Keratinocyte (primary cell): ENCODE results near the gene KCNK5. TPM values are rescaled to one million over a fixed set of nuclear protein-coding genes. Genes with fewer than 3 reads are reported as not detected.

Experiments used
- DNase-seq: peaks from one replicate; pipeline ENCODE4 v3.0.0-alpha.2; 2011; ENCODE audit warnings: low read depth, missing footprints, low spot score
- FAIRE-seq: peaks from 2 replicates; lab custom pipeline; 2011; peaks lifted over from hg19 to GRCh38; lab: Jason Lieb, UNC
- H2AFZ ChIP-seq: 2 replicates; pipeline ENCODE4 v1.6.0; 2012; ENCODE audit warnings: low read length, control low read depth, inconsistent platforms; ENCODE audit not compliant: control insufficient read depth
- H3K27ac ChIP-seq: 2 replicates; pipeline ENCODE4 v1.5.1; 2011; ENCODE audit warnings: low read length; ENCODE audit not compliant: control insufficient read depth, insufficient read depth
- H3K27me3 ChIP-seq: 3 replicates; pipeline ENCODE4 v1.6.0; 2011; ENCODE audit warnings: low read length; ENCODE audit not compliant: control insufficient read depth, insufficient read depth; ENCODE audit errors: extremely low read depth
- H3K36me3 ChIP-seq, 2 experiments: 2 replicates in 1 of 2; 3 replicates in 1 of 2; pipeline ENCODE4 v1.5.1; 2011; ENCODE audit warnings: low read length in 2 of 2, mild to moderate bottlenecking in 1 of 2; ENCODE audit not compliant: control insufficient read depth in 2 of 2, insufficient read depth in 2 of 2; ENCODE audit errors: extremely low read depth in 1 of 2
- H3K4me1 ChIP-seq: 3 replicates; pipeline ENCODE4 v1.5.1; 2011; ENCODE audit warnings: low read length; ENCODE audit not compliant: control insufficient read depth, insufficient read depth; ENCODE audit errors: extremely low read depth
- H3K4me2 ChIP-seq: 3 replicates; pipeline ENCODE4 v1.6.0; 2011; ENCODE audit warnings: low read depth, low read length; ENCODE audit not compliant: control insufficient read depth, insufficient read depth; ENCODE audit errors: extremely low read depth
- H3K4me3 ChIP-seq, 3 experiments: fragments of 200-600 bp in 1 of 3; sonication (generic) in 1 of 3; 2 replicates in 2 of 3; 3 replicates in 1 of 3; pipeline ENCODE4 v1.5.1; 2011 to 2016; ENCODE audit warnings: low read length in 3 of 3, mild to moderate bottlenecking in 3 of 3, control low read depth in 2 of 3, inconsistent platforms in 1 of 3, low read depth in 1 of 3, mixed read lengths in 1 of 3, mixed run types in 1 of 3, moderate library complexity in 1 of 3; ENCODE audit not compliant: control insufficient read depth in 2 of 3, insufficient read depth in 2 of 3; ENCODE audit errors: extremely low read depth in 1 of 3
- H3K79me2 ChIP-seq: 2 replicates; pipeline ENCODE4 v1.6.0; 2012; ENCODE audit warnings: low read length; ENCODE audit not compliant: control insufficient read depth, insufficient read depth
- H3K9ac ChIP-seq: 3 replicates; pipeline ENCODE4 v1.6.0; 2011; ENCODE audit warnings: low read length; ENCODE audit not compliant: control insufficient read depth, insufficient read depth; ENCODE audit errors: extremely low read depth
- H3K9me1 ChIP-seq: 3 replicates; pipeline ENCODE4 v1.6.0; 2011; ENCODE audit warnings: low read length; ENCODE audit not compliant: control insufficient read depth, insufficient read depth; ENCODE audit errors: extremely low read depth
- H3K9me3 ChIP-seq: 2 replicates; pipeline ENCODE4 v1.5.1; 2012; ENCODE audit warnings: low read depth, low read length; ENCODE audit not compliant: control insufficient read depth
- H4K20me1 ChIP-seq: 3 replicates; pipeline ENCODE4 v1.6.0; 2011; ENCODE audit warnings: low read length; ENCODE audit not compliant: control insufficient read depth, insufficient read depth; ENCODE audit errors: extremely low read depth
- EZH2 ChIP-seq: IDR thresholded peaks from one replicate; pipeline ENCODE4 v1.6.1; 2012; ENCODE audit warnings: inconsistent platforms, mild to moderate bottlenecking, low read length, moderate library complexity
- dilution Hi-C: fragments of 300-500 bp; cut with MboI; formaldehyde crosslinking; loops from one replicate; pipeline ENCODE4 v1.7.0; 2020; ENCODE audit warnings: low sequenced_read_pairs; ENCODE audit not compliant: extremely low pct_ligation_motif_present
- polyA plus RNA-seq, 5 experiments: library from polyadenylated mRNA; depleted of rRNA in 3 of 5; stranded (reverse) in 3 of 5; stranded (forward) in 1 of 5; unstranded in 1 of 5; fragments of >200 nt; gene quantifications; 1 replicate in 1 of 5; 2 replicates in 3 of 5; 3 replicates in 1 of 5; pipeline versions ENCODE4 v1.2.1 to v1.2.3, GENCODE V29; 2011 to 2012; ENCODE audit warnings: missing spikeins in 2 of 5, low read depth in 1 of 5, low replicate concordance in 1 of 5
- TF ChIP-seq, protein P1 (sequence below), 3 experiments: IDR thresholded peaks in 1 of 3; conservative IDR thresholded peaks in 1 of 3; optimal IDR thresholded peaks in 1 of 3; 2 replicates in 2 of 3; 3 replicates in 1 of 3; pipeline versions ENCODE3 to v1.5.1; 2011; ENCODE audit warnings: low read length in 3 of 3, mild to moderate bottlenecking in 3 of 3, moderate library complexity in 2 of 3, control low read depth in 1 of 3, inconsistent platforms in 1 of 3; ENCODE audit not compliant: insufficient read depth in 2 of 3; ENCODE audit errors: extremely low read depth in 1 of 3

KCNK5 gene
- polyA plus RNA-seq, 1 donor (not counting 4 experiments of a cell fraction or from before 2014, with no cell fraction given), result not detected

DNA sequence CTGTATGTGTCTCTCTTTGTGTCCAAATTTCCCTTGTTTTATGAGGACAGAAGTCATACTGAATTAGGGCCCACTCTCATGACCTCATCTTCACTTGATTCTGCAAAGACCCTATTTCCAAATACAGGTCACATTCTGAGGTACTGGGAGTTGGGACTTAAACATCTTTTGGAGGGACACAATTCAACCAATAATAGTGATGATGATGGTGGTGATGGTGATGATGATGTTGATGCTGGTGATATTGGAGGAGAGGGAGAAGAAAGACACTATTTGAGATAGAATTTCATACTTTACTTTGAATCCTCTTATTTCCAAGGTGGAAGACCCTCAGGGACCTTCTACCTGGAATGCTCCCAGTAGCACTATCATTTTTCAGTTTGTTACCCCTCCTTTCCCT, 21.2 kb upstream of the KCNK5 start:
- Histone ChIP-seq H3K79me2 (no peaks in the 10 kb centered on the region), H3K4me3 (no peak overlapping the region), H3K27me3 (no peaks in the 10 kb centered on the region), H3K9me1 (no peaks in the 10 kb centered on the region), H3K4me2 (no peak overlapping the region), H3K4me1 (no peaks in the 10 kb centered on the region), H3K9ac (no peak overlapping the region), H3K9me3 (no peaks in the 10 kb centered on the region), H2AFZ (no peak overlapping the region), H3K36me3 (no peaks in the 10 kb centered on the region), H4K20me1 (no peaks in the 10 kb centered on the region), H3K27ac (no peak overlapping the region)
- DNase-seq, result no peak
- dilution Hi-C loops, result no loop called here
- no peak for TF ChIP-seq EZH2
- TF ChIP-seq, protein P1, sequence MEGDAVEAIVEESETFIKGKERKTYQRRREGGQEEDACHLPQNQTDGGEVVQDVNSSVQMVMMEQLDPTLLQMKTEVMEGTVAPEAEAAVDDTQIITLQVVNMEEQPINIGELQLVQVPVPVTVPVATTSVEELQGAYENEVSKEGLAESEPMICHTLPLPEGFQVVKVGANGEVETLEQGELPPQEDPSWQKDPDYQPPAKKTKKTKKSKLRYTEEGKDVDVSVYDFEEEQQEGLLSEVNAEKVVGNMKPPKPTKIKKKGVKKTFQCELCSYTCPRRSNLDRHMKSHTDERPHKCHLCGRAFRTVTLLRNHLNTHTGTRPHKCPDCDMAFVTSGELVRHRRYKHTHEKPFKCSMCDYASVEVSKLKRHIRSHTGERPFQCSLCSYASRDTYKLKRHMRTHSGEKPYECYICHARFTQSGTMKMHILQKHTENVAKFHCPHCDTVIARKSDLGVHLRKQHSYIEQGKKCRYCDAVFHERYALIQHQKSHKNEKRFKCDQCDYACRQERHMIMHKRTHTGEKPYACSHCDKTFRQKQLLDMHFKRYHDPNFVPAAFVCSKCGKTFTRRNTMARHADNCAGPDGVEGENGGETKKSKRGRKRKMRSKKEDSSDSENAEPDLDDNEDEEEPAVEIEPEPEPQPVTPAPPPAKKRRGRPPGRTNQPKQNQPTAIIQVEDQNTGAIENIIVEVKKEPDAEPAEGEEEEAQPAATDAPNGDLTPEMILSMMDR (optimal IDR thresholded peaks at IDR 0.05 in 1 of 3, IDR thresholded peaks at IDR 0.05 in 1 of 3, conservative IDR thresholded peaks at IDR 0.05 in 1 of 3; ENCODE audit: extremely low read depth in 1 of 3, insufficient read depth in 2 of 3, low read length in 3 of 3), result no peak
- no peak for FAIRE-seq

DNA sequence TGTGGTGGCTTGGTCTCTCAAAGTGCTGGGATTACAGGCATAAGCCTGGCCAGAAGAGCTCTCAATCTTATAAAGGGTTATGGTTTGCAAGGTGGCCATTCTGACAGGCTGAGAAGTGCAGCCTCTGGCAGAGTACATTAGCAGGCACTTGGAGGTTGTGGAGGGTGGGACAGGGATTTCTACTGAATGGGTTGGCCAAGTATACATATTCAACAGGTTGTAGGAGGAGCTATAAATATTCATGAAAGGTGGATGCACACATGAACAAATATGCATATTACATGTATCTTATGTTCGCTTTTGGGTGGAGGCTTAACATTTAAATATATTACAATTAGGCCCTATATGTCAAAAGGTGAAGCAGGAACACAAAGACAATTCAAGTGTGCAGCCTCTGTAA, 20.0 kb upstream of the KCNK5 start:
- TF ChIP-seq, protein P1 (optimal IDR thresholded peaks at IDR 0.05 in 1 of 3, IDR thresholded peaks at IDR 0.05 in 1 of 3, conservative IDR thresholded peaks at IDR 0.05 in 1 of 3; ENCODE audit: extremely low read depth in 1 of 3, insufficient read depth in 2 of 3, low read length in 3 of 3), result no peak
- no peak overlapping the region for H3K4me3 ChIP-seq
- dilution Hi-C loops, result no loop called here
- H3K79me2 ChIP-seq, result no peaks in the 10 kb centered on the region
- H4K20me1 ChIP-seq, result no peaks in the 10 kb centered on the region
- FAIRE-seq (no peak), DNase-seq (no peak)
- no peaks in the 10 kb centered on the region for H3K4me1 ChIP-seq
- H3K27me3 ChIP-seq, result no peaks in the 10 kb centered on the region
- H3K9me3 ChIP-seq, result no peaks in the 10 kb centered on the region
- no peak overlapping the region for H2AFZ ChIP-seq
- H3K9me1 ChIP-seq, result no peaks in the 10 kb centered on the region
- no peaks in the 10 kb centered on the region for H3K36me3 ChIP-seq
- no peak overlapping the region for H3K9ac ChIP-seq
- H3K27ac ChIP-seq, result no peak overlapping the region
- no peak overlapping the region for H3K4me2 ChIP-seq
